GM12878 (cell line): Measurements from ENCODE around the gene CFAP97. TPM values are rescaled to one million over a fixed set of nuclear protein-coding genes. Genes with fewer than 3 reads are reported as not detected.

Experiments
- ATAC-seq: fragments of 200-7000 bp; cut with Tn5 transposase; 3 replicates; pipeline ENCODE4 v1.9.1; 2020; ENCODE audit warnings: mild to moderate bottlenecking, moderate library complexity
- BruUV-seq: library from RNA; stranded (reverse); fragments of 400-500 nt; replicated peaks from 2 replicates; lab custom pipeline; 2021; lab: Mats Ljungman, UMichigan
- CTCF ChIA-PET: fragments of 300-600 bp; sonication (Branson Sonifier 250); formaldehyde crosslinking; extraction: SDS; loops from one replicate; lab custom pipeline; 2021; ENCODE audit warnings: inconsistent platforms; lab: Yijun Ruan, JAX
- POLR2A ChIA-PET: fragments of 350-600 bp; formaldehyde crosslinking; extraction: SDS; loops from one replicate; lab custom pipeline; 2021; ENCODE audit warnings: inconsistent platforms; lab: Charles Lee
- RAD21 ChIA-PET: fragments of 300-600 bp; sonication (Branson Sonifier 250); formaldehyde crosslinking; loops from one replicate; lab custom pipeline; 2023; ENCODE audit warnings: antibody characterized with exemption; ENCODE audit not compliant: unreplicated experiment; lab: Charles Lee
- SMC1A ChIA-PET: fragments of 300-600 bp; sonication (Branson Sonifier 250); formaldehyde crosslinking; loops from one replicate; lab custom pipeline; 2023; ENCODE audit not compliant: unreplicated experiment, uncharacterized antibody; lab: Charles Lee
- DNase-seq: peaks from one replicate; pipeline ENCODE4 v3.0.0-alpha.2; 2011; ENCODE audit warnings: low read depth, low spot score
- FAIRE-seq: peaks from 3 replicates; lab custom pipeline; 2011; peaks lifted over from hg19 to GRCh38; lab: Jason Lieb, UNC
- H2AFZ ChIP-seq: 2 replicates; pipeline ENCODE4 v1.6.0; 2011; ENCODE audit warnings: low read depth, low read length, control low read depth; ENCODE audit not compliant: control insufficient read depth
- H3K27ac ChIP-seq: 2 replicates; pipeline ENCODE4 v1.5.1; 2011; ENCODE audit warnings: control low read depth; ENCODE audit not compliant: control insufficient read depth, insufficient read depth
- H3K27me3 ChIP-seq, 2 experiments: replicated peaks in 1 of 2; 2 replicates each; pipeline versions ENCODE4 v1.6.0 to v1.6.1; 2011; ENCODE audit warnings: low read length in 1 of 2; ENCODE audit not compliant: control insufficient read depth in 2 of 2, insufficient read depth in 2 of 2
- H3K36me3 ChIP-seq, 2 experiments: 2 replicates each; pipeline ENCODE4 v1.5.1; 2011; ENCODE audit warnings: low read length in 1 of 2; ENCODE audit not compliant: control insufficient read depth in 2 of 2, insufficient read depth in 2 of 2
- H3K4me1 ChIP-seq: 2 replicates; pipeline ENCODE4 v1.6.1; 2011; ENCODE audit warnings: mild to moderate bottlenecking, low read length, moderate library complexity, mixed read lengths; ENCODE audit not compliant: control insufficient read depth, insufficient read depth
- H3K4me2 ChIP-seq: 2 replicates; pipeline ENCODE4 v1.6.0; 2011; ENCODE audit warnings: control low read depth; ENCODE audit not compliant: control insufficient read depth, insufficient read depth
- H3K4me3 ChIP-seq: fragments of 200-600 bp; sonication (generic); 2 replicates; pipeline ENCODE4 v1.5.1; 2016
- H3K79me2 ChIP-seq: 2 replicates; pipeline ENCODE4 v1.6.0; 2011; ENCODE audit warnings: low read length; ENCODE audit not compliant: control insufficient read depth, insufficient read depth
- H3K9ac ChIP-seq: 2 replicates; pipeline ENCODE4 v1.8.0; 2011; ENCODE audit warnings: low read length, control low read depth, mixed read lengths; ENCODE audit not compliant: control insufficient read depth, insufficient read depth
- H3K9me3 ChIP-seq: replicated peaks from 3 replicates; pipeline ENCODE4 v1.5.1; 2011; ENCODE audit warnings: mild to moderate bottlenecking, low read length; ENCODE audit not compliant: control insufficient read depth, insufficient read depth
- H4K20me1 ChIP-seq: 2 replicates; pipeline ENCODE4 v1.6.0; 2011; ENCODE audit not compliant: control insufficient read depth, insufficient read depth
- BACH1 ChIP-seq: fragments of 450-650 bp; IDR thresholded peaks from 2 replicates; pipeline ENCODE4 v1.6.1; 2017; ENCODE audit warnings: mild to moderate bottlenecking, borderline replicate concordance
- GATAD2B ChIP-seq: fragments of 450-650 bp; conservative IDR thresholded peaks from 2 replicates; pipeline ENCODE4 v1.6.1; 2017; ENCODE audit warnings: low read depth, mild to moderate bottlenecking, moderate library complexity
- JUND ChIP-seq: IDR thresholded peaks from 2 replicates; pipeline ENCODE4 v1.6.1; 2012; ENCODE audit warnings: low read depth, mild to moderate bottlenecking, low read length, improper control_type of control experiment, moderate library complexity
- ZNF217 ChIP-seq: fragments of 450-650 bp; IDR thresholded peaks from 2 replicates; pipeline ENCODE4 v1.6.1; 2017; ENCODE audit warnings: antibody characterized with exemption, mild to moderate bottlenecking
- in situ Hi-C: fragments of 300-500 bp; cut with MboI; formaldehyde crosslinking; loops from 9 replicates; pipeline ENCODE4 v1.14.3; 2018; ENCODE audit warnings: mixed read lengths
- intact Hi-C: fragments of 100-400 bp; cut with micrococcal nuclease; formaldehyde crosslinking; loops from one replicate; pipeline ENCODE4 v1.14.2; 2022; ENCODE audit not compliant: unreplicated experiment
- polyA plus RNA-seq, 11 experiments: library from polyadenylated mRNA; depleted of rRNA in 4 of 11; unstranded in 6 of 11; stranded (reverse) in 5 of 11; fragments of >200 nt; fragmentation: Nextera tagmentation in 4 of 11; fragmentation: Illumina TruSeq in 1 of 11; extraction: Ambion mirVana in 4 of 11; extraction: Trizol in 1 of 11; gene quantifications; 1 replicate in 1 of 11; 2 replicates in 10 of 11; pipeline versions ENCODE4 v1.2.1 to v1.2.3, GENCODE V29; 2011 to 2016; ENCODE audit warnings: inconsistent platforms in 2 of 11, missing spikeins in 2 of 11, low read depth in 1 of 11
- total RNA-seq, 4 experiments: library from RNA; depleted of rRNA in 3 of 4; stranded (reverse); fragments of >200 nt in 3 of 4; fragmentation: Illumina TruSeq in 1 of 4; extraction: Trizol in 1 of 4; gene quantifications; 2 replicates each; pipeline versions ENCODE4 v1.2.1 to v1.2.3, GENCODE V29; 2013 to 2021
- TF ChIP-seq, protein P1 (sequence below): fragments of 450-650 bp; conservative IDR thresholded peaks from 2 replicates; pipeline ENCODE4 v1.6.1; 2017; ENCODE audit warnings: mild to moderate bottlenecking, moderate library complexity
- TF ChIP-seq, protein P2 (sequence below): fragments of 450-650 bp; formaldehyde crosslinking; IDR thresholded peaks from 2 replicates; pipeline ENCODE4 v1.4.0; 2020; ENCODE audit warnings: mild to moderate bottlenecking, moderate library complexity

CFAP97 gene
- total and polyA plus RNA-seq, 10 of the 15 experiments (the other 5 are each of a cell fraction or from before 2014, with no cell fraction given), result 26.4 to 62.7 (median 48.0) TPM

DNA sequence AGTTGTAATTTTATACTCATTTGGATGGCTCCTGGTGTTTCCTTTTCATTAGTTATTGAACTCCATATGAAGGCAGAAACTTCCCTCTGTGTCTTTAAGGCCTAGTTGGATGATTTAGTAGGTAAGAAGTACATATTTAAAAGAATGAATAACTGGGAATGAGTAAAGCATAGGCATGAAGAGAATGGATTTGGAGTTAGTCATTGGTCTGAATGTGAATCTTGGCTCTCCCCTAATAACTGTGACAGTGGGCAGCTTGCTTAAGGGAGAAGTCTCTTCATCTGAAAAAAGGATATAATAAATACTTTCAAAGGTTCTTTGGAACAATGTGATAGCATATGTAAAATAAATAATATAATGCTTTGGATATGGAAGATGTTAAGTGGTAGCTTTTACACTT, 18.8 kb upstream of the CFAP97 start:
- DNase-seq (no peak), FAIRE-seq (no peak), ATAC-seq (no peak)
- Histone ChIP-seq H3K27ac (no peak overlapping the region), H3K9me3 (no peaks in the 10 kb centered on the region; the same call in 2 of the 3 replicates), H3K4me1 (peaks cover 14% of the 10 kb centered on the region), H3K4me3 (no peak overlapping the region), H3K79me2 (peaks cover 89% of the 10 kb centered on the region), H4K20me1 (peaks cover 15% of the 10 kb centered on the region), H2AFZ (no peak overlapping the region), H3K9ac (no peak overlapping the region), H3K36me3 (peaks cover 0 to 10% of the 10 kb centered on the region in 2 experiments; a peak in 2 of 4 replicates), H3K27me3 (no peaks in the 10 kb centered on the region), H3K4me2 (no peak overlapping the region)
- intact Hi-C loops (no loop called here), in situ Hi-C loops (no loop called here)
- BruUV-seq, result no TSS peak
- CTCF ChIA-PET, result no interaction called here
- POLR2A ChIA-PET, result no interaction called here
- TF ChIP-seq BACH1, result no peak
- TF ChIP-seq GATAD2B, result no peak
- TF ChIP-seq JUND, result no peak
- TF ChIP-seq, protein P1, sequence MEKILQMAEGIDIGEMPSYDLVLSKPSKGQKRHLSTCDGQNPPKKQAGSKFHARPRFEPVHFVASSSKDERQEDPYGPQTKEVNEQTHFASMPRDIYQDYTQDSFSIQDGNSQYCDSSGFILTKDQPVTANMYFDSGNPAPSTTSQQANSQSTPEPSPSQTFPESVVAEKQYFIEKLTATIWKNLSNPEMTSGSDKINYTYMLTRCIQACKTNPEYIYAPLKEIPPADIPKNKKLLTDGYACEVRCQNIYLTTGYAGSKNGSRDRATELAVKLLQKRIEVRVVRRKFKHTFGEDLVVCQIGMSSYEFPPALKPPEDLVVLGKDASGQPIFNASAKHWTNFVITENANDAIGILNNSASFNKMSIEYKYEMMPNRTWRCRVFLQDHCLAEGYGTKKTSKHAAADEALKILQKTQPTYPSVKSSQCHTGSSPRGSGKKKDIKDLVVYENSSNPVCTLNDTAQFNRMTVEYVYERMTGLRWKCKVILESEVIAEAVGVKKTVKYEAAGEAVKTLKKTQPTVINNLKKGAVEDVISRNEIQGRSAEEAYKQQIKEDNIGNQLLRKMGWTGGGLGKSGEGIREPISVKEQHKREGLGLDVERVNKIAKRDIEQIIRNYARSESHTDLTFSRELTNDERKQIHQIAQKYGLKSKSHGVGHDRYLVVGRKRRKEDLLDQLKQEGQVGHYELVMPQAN, result no peak
- TF ChIP-seq, protein P2, sequence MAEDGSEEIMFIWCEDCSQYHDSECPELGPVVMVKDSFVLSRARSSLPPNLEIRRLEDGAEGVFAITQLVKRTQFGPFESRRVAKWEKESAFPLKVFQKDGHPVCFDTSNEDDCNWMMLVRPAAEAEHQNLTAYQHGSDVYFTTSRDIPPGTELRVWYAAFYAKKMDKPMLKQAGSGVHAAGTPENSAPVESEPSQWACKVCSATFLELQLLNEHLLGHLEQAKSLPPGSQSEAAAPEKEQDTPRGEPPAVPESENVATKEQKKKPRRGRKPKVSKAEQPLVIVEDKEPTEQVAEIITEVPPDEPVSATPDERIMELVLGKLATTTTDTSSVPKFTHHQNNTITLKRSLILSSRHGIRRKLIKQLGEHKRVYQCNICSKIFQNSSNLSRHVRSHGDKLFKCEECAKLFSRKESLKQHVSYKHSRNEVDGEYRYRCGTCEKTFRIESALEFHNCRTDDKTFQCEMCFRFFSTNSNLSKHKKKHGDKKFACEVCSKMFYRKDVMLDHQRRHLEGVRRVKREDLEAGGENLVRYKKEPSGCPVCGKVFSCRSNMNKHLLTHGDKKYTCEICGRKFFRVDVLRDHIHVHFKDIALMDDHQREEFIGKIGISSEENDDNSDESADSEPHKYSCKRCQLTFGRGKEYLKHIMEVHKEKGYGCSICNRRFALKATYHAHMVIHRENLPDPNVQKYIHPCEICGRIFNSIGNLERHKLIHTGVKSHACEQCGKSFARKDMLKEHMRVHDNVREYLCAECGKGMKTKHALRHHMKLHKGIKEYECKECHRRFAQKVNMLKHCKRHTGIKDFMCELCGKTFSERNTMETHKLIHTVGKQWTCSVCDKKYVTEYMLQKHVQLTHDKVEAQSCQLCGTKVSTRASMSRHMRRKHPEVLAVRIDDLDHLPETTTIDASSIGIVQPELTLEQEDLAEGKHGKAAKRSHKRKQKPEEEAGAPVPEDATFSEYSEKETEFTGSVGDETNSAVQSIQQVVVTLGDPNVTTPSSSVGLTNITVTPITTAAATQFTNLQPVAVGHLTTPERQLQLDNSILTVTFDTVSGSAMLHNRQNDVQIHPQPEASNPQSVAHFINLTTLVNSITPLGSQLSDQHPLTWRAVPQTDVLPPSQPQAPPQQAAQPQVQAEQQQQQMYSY (CRISPR knock-in tag), result no peak
- no peak for TF ChIP-seq ZNF217
- RAD21 ChIA-PET, result interaction anchor here (1.0 kb wide), 1 partner anchor 39 kb away, joined by 3 read pairs; no protein-coding TSS in a partner anchor
- SMC1A ChIA-PET, result interaction anchor here (1.0 to 1.4 kb wide), 4 partner anchors 10 to 43 kb away, joined by 3 to 4 read pairs (median 4); no protein-coding TSS in a partner anchor
